GM12878 (cell line): ENCODE measurements around the gene SEMA4C. TPM values are rescaled to one million over a fixed set of nuclear protein-coding genes. Genes with fewer than 3 reads are reported as not detected.

Experiments
- ATAC-seq: fragments of 200-7000 bp; cut with Tn5 transposase; 3 replicates; pipeline ENCODE4 v1.9.1; 2020; ENCODE audit warnings: mild to moderate bottlenecking, moderate library complexity
- BruUV-seq: library from RNA; stranded (reverse); fragments of 400-500 nt; replicated peaks from 2 replicates; lab custom pipeline; 2021; lab: Mats Ljungman, UMichigan
- CTCF ChIA-PET: fragments of 300-600 bp; sonication (Branson Sonifier 250); formaldehyde crosslinking; extraction: SDS; loops from one replicate; lab custom pipeline; 2021; ENCODE audit warnings: inconsistent platforms; lab: Yijun Ruan, JAX
- POLR2A ChIA-PET: fragments of 350-600 bp; formaldehyde crosslinking; extraction: SDS; loops from one replicate; lab custom pipeline; 2021; ENCODE audit warnings: inconsistent platforms; lab: Charles Lee
- RAD21 ChIA-PET: fragments of 300-600 bp; sonication (Branson Sonifier 250); formaldehyde crosslinking; loops from one replicate; lab custom pipeline; 2023; ENCODE audit warnings: antibody characterized with exemption; ENCODE audit not compliant: unreplicated experiment; lab: Charles Lee
- SMC1A ChIA-PET: fragments of 300-600 bp; sonication (Branson Sonifier 250); formaldehyde crosslinking; loops from one replicate; lab custom pipeline; 2023; ENCODE audit not compliant: unreplicated experiment, uncharacterized antibody; lab: Charles Lee
- DNase-seq: peaks from one replicate; pipeline ENCODE4 v3.0.0-alpha.2; 2011; ENCODE audit warnings: low read depth, low spot score
- FAIRE-seq: peaks from 3 replicates; lab custom pipeline; 2011; peaks lifted over from hg19 to GRCh38; lab: Jason Lieb, UNC
- H2AFZ ChIP-seq: 2 replicates; pipeline ENCODE4 v1.6.0; 2011; ENCODE audit warnings: low read depth, low read length, control low read depth; ENCODE audit not compliant: control insufficient read depth
- H3K27ac ChIP-seq: 2 replicates; pipeline ENCODE4 v1.5.1; 2011; ENCODE audit warnings: control low read depth; ENCODE audit not compliant: control insufficient read depth, insufficient read depth
- H3K27me3 ChIP-seq, 2 experiments: replicated peaks in 1 of 2; 2 replicates each; pipeline versions ENCODE4 v1.6.0 to v1.6.1; 2011; ENCODE audit warnings: low read length in 1 of 2; ENCODE audit not compliant: control insufficient read depth in 2 of 2, insufficient read depth in 2 of 2
- H3K36me3 ChIP-seq, 2 experiments: 2 replicates each; pipeline ENCODE4 v1.5.1; 2011; ENCODE audit warnings: low read length in 1 of 2; ENCODE audit not compliant: control insufficient read depth in 2 of 2, insufficient read depth in 2 of 2
- H3K4me1 ChIP-seq: 2 replicates; pipeline ENCODE4 v1.6.1; 2011; ENCODE audit warnings: mild to moderate bottlenecking, low read length, moderate library complexity, mixed read lengths; ENCODE audit not compliant: control insufficient read depth, insufficient read depth
- H3K4me2 ChIP-seq: 2 replicates; pipeline ENCODE4 v1.6.0; 2011; ENCODE audit warnings: control low read depth; ENCODE audit not compliant: control insufficient read depth, insufficient read depth
- H3K4me3 ChIP-seq: fragments of 200-600 bp; sonication (generic); 2 replicates; pipeline ENCODE4 v1.5.1; 2016
- H3K79me2 ChIP-seq: 2 replicates; pipeline ENCODE4 v1.6.0; 2011; ENCODE audit warnings: low read length; ENCODE audit not compliant: control insufficient read depth, insufficient read depth
- H3K9ac ChIP-seq: 2 replicates; pipeline ENCODE4 v1.8.0; 2011; ENCODE audit warnings: low read length, control low read depth, mixed read lengths; ENCODE audit not compliant: control insufficient read depth, insufficient read depth
- H3K9me3 ChIP-seq: replicated peaks from 3 replicates; pipeline ENCODE4 v1.5.1; 2011; ENCODE audit warnings: mild to moderate bottlenecking, low read length; ENCODE audit not compliant: control insufficient read depth, insufficient read depth
- H4K20me1 ChIP-seq: 2 replicates; pipeline ENCODE4 v1.6.0; 2011; ENCODE audit not compliant: control insufficient read depth, insufficient read depth
- BMI1 ChIP-seq: fragments of 450-650 bp; IDR thresholded peaks from 2 replicates; pipeline ENCODE4 v1.6.1; 2016; ENCODE audit warnings: mild to moderate bottlenecking, moderate library complexity, borderline replicate concordance
- CBX3 ChIP-seq: fragments of 200-600 bp; sonication (generic); IDR thresholded peaks from 2 replicates; pipeline ENCODE4 v1.6.1; 2016; ENCODE audit warnings: low read depth, borderline replicate concordance
- CBX5 ChIP-seq: sonication (generic); IDR thresholded peaks from 2 replicates; pipeline ENCODE4 v1.6.1; 2016; ENCODE audit warnings: low read depth, moderate library complexity, mild to moderate bottlenecking, inconsistent platforms
- DPF2 ChIP-seq: fragments of 450-650 bp; IDR thresholded peaks from 2 replicates; pipeline ENCODE4 v1.6.1; 2017; ENCODE audit warnings: mild to moderate bottlenecking
- HDAC2 ChIP-seq: fragments of 200-600 bp; sonication (generic); IDR thresholded peaks from 2 replicates; pipeline ENCODE4 v1.6.1; 2017
- IRF4 ChIP-seq: IDR thresholded peaks from 2 replicates; pipeline ENCODE4 v1.6.1; 2011; ENCODE audit warnings: low read depth, low read length
- KAT2A ChIP-seq: conservative IDR thresholded peaks from 2 replicates; pipeline ENCODE4 v1.6.1; 2011; ENCODE audit warnings: low read depth, low read length; ENCODE audit not compliant: control insufficient read depth
- LARP7 ChIP-seq: fragments of 450-650 bp; IDR thresholded peaks from 2 replicates; pipeline ENCODE4 v1.6.1; 2017; ENCODE audit warnings: mild to moderate bottlenecking
- RAD51 ChIP-seq: fragments of 450-650 bp; IDR thresholded peaks from 2 replicates; pipeline ENCODE4 v1.6.1; 2016; ENCODE audit warnings: moderate library complexity, mild to moderate bottlenecking, inconsistent platforms
- SMAD5 ChIP-seq: IDR thresholded peaks from 2 replicates; pipeline ENCODE4 v1.6.1; 2016; ENCODE audit warnings: antibody characterized with exemption, low read depth
- WGBS: methylation state at CpG from one replicate; pipeline ENCODE4 v1.1.6; 2016; ENCODE audit warnings: low lambda C conversion rate; ENCODE audit not compliant: insufficient replicate concordance, insufficient coverage; ENCODE audit errors: missing lambda C conversion rate; 5-methylcytosine and 5-hydroxymethylcytosine counted together
- in situ Hi-C: fragments of 300-500 bp; cut with MboI; formaldehyde crosslinking; loops from 9 replicates; pipeline ENCODE4 v1.14.3; 2018; ENCODE audit warnings: mixed read lengths
- intact Hi-C: fragments of 100-400 bp; cut with micrococcal nuclease; formaldehyde crosslinking; loops from one replicate; pipeline ENCODE4 v1.14.2; 2022; ENCODE audit not compliant: unreplicated experiment
- polyA plus RNA-seq, 11 experiments: library from polyadenylated mRNA; depleted of rRNA in 4 of 11; unstranded in 6 of 11; stranded (reverse) in 5 of 11; fragments of >200 nt; fragmentation: Nextera tagmentation in 4 of 11; fragmentation: Illumina TruSeq in 1 of 11; extraction: Ambion mirVana in 4 of 11; extraction: Trizol in 1 of 11; gene quantifications; 1 replicate in 1 of 11; 2 replicates in 10 of 11; pipeline versions ENCODE4 v1.2.1 to v1.2.3, GENCODE V29; 2011 to 2016; ENCODE audit warnings: inconsistent platforms in 2 of 11, missing spikeins in 2 of 11, low read depth in 1 of 11
- total RNA-seq, 4 experiments: library from RNA; depleted of rRNA in 3 of 4; stranded (reverse); fragments of >200 nt in 3 of 4; fragmentation: Illumina TruSeq in 1 of 4; extraction: Trizol in 1 of 4; gene quantifications; 2 replicates each; pipeline versions ENCODE4 v1.2.1 to v1.2.3, GENCODE V29; 2013 to 2021
- TF ChIP-seq, protein P1 (sequence below): fragments of 450-650 bp; IDR thresholded peaks from 2 replicates; pipeline ENCODE4 v1.6.1; 2017; ENCODE audit warnings: mild to moderate bottlenecking
- TF ChIP-seq, protein P2 (sequence below): fragments of 450-650 bp; IDR thresholded peaks from 2 replicates; pipeline ENCODE4 v1.6.1; 2017; ENCODE audit warnings: mild to moderate bottlenecking, moderate library complexity
- TF ChIP-seq, protein P3 (sequence below): IDR thresholded peaks from 2 replicates; pipeline ENCODE4 v1.6.1; 2011; ENCODE audit warnings: low read depth, mild to moderate bottlenecking, low read length, moderate library complexity, borderline replicate concordance; ENCODE audit errors: extremely low read depth
- TF ChIP-seq, protein P4 (sequence below): fragments of 150-350 bp; IDR thresholded peaks from 2 replicates; pipeline ENCODE4 v1.6.1; 2014; ENCODE audit warnings: mild to moderate bottlenecking, low read depth, low read length

SEMA4C gene
- total and polyA plus RNA-seq, 10 of the 15 experiments (the other 5 are each of a cell fraction or from before 2014, with no cell fraction given) = 0.06 to 21.6 (median 6.8) TPM

DNA sequence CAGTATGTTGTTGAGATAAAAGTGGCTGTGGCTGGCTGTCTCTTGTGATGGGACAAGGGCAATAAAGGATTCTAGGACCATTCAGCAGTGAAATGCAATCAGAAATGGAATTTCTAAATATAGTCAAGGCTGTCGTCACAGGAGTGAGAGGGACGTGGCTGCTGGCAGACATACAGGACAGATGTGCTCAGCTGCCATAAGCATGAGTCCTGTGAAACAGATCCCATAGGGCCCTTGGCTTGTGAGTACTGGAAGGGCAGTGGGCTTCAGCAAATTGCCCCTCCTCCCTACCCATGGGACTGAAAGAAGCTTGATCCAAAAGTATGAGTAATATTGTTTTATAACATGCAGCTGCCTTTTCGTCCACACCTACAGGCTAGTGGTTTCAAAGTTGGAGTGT is 58.0 kb downstream of the SEMA4C start:
- intact Hi-C loops (no loop called here), in situ Hi-C loops (no loop called here)
- 51% methylated on average over 3 of the region's 3 CpGs for WGBS
- peaks cover 1% of the 10 kb centered on the region; the same call in 1 of the 2 replicates for H3K79me2 ChIP-seq
- H3K27me3 ChIP-seq = no peaks in the 10 kb centered on the region
- peaks cover 2 to 4% of the 10 kb centered on the region in 2 experiments; a peak in 3 of 4 replicates for H3K36me3 ChIP-seq
- no peak for FAIRE-seq
- H4K20me1 ChIP-seq = no peaks in the 10 kb centered on the region
- H3K4me3 ChIP-seq = no peak overlapping the region
- ATAC-seq = no peak
- no TSS peak for BruUV-seq
- H3K4me1 ChIP-seq = peaks cover under 1% of the 10 kb centered on the region
- no peak overlapping the region for H3K9ac ChIP-seq
- H3K27ac ChIP-seq = no peak overlapping the region
- ChIA-PET POLR2A (no interaction called here), SMC1A (no interaction called here), CTCF (interaction anchor here (0.7 to 2.7 kb wide), 2 partner anchors 9 to 49 kb away, joined by 3 to 12 read pairs; no protein-coding TSS in a partner anchor), RAD21 (no interaction called here)
- no peaks in the 10 kb centered on the region for H3K9me3 ChIP-seq
- no peak for TF ChIP-seq HDAC2
- TF ChIP-seq CBX5 = no peak
- no peak for TF ChIP-seq DPF2
- no peak for TF ChIP-seq LARP7
- TF ChIP-seq, protein P1, sequence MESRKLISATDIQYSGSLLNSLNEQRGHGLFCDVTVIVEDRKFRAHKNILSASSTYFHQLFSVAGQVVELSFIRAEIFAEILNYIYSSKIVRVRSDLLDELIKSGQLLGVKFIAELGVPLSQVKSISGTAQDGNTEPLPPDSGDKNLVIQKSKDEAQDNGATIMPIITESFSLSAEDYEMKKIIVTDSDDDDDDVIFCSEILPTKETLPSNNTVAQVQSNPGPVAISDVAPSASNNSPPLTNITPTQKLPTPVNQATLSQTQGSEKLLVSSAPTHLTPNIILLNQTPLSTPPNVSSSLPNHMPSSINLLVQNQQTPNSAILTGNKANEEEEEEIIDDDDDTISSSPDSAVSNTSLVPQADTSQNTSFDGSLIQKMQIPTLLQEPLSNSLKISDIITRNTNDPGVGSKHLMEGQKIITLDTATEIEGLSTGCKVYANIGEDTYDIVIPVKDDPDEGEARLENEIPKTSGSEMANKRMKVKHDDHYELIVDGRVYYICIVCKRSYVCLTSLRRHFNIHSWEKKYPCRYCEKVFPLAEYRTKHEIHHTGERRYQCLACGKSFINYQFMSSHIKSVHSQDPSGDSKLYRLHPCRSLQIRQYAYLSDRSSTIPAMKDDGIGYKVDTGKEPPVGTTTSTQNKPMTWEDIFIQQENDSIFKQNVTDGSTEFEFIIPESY = no peak
- no peak for TF ChIP-seq RAD51
- TF ChIP-seq SMAD5 = no peak
- TF ChIP-seq CBX3 = no peak
- TF ChIP-seq, protein P2, sequence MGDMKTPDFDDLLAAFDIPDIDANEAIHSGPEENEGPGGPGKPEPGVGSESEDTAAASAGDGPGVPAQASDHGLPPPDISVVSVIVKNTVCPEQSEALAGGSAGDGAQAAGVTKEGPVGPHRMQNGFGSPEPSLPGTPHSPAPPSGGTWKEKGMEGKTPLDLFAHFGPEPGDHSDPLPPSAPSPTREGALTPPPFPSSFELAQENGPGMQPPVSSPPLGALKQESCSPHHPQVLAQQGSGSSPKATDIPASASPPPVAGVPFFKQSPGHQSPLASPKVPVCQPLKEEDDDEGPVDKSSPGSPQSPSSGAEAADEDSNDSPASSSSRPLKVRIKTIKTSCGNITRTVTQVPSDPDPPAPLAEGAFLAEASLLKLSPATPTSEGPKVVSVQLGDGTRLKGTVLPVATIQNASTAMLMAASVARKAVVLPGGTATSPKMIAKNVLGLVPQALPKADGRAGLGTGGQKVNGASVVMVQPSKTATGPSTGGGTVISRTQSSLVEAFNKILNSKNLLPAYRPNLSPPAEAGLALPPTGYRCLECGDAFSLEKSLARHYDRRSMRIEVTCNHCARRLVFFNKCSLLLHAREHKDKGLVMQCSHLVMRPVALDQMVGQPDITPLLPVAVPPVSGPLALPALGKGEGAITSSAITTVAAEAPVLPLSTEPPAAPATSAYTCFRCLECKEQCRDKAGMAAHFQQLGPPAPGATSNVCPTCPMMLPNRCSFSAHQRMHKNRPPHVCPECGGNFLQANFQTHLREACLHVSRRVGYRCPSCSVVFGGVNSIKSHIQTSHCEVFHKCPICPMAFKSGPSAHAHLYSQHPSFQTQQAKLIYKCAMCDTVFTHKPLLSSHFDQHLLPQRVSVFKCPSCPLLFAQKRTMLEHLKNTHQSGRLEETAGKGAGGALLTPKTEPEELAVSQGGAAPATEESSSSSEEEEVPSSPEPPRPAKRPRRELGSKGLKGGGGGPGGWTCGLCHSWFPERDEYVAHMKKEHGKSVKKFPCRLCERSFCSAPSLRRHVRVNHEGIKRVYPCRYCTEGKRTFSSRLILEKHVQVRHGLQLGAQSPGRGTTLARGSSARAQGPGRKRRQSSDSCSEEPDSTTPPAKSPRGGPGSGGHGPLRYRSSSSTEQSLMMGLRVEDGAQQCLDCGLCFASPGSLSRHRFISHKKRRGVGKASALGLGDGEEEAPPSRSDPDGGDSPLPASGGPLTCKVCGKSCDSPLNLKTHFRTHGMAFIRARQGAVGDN = no peak
- no peak for TF ChIP-seq KAT2A
- TF ChIP-seq, protein P3, sequence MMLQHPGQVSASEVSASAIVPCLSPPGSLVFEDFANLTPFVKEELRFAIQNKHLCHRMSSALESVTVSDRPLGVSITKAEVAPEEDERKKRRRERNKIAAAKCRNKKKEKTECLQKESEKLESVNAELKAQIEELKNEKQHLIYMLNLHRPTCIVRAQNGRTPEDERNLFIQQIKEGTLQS = no peak
- TF ChIP-seq BMI1 = no peak
- TF ChIP-seq, protein P4, sequence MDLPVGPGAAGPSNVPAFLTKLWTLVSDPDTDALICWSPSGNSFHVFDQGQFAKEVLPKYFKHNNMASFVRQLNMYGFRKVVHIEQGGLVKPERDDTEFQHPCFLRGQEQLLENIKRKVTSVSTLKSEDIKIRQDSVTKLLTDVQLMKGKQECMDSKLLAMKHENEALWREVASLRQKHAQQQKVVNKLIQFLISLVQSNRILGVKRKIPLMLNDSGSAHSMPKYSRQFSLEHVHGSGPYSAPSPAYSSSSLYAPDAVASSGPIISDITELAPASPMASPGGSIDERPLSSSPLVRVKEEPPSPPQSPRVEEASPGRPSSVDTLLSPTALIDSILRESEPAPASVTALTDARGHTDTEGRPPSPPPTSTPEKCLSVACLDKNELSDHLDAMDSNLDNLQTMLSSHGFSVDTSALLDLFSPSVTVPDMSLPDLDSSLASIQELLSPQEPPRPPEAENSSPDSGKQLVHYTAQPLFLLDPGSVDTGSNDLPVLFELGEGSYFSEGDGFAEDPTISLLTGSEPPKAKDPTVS = no peak
- TF ChIP-seq IRF4 = no peak
- H2AFZ ChIP-seq = no peak overlapping the region
- DNase-seq = no peak
- H3K4me2 ChIP-seq = no peak overlapping the region
